ENCODE measurements around the gene EDIL3. TPM values are rescaled to one million over a fixed set of nuclear protein-coding genes. Genes with fewer than 3 reads are reported as not detected.

The EDIL3 gene
- total and polyA plus RNA-seq, 2 of the 13 experiments (the other 11 are each of a cell fraction or from before 2014, with no cell fraction given), result 0.01 TPM; not detected in 1

DNA sequence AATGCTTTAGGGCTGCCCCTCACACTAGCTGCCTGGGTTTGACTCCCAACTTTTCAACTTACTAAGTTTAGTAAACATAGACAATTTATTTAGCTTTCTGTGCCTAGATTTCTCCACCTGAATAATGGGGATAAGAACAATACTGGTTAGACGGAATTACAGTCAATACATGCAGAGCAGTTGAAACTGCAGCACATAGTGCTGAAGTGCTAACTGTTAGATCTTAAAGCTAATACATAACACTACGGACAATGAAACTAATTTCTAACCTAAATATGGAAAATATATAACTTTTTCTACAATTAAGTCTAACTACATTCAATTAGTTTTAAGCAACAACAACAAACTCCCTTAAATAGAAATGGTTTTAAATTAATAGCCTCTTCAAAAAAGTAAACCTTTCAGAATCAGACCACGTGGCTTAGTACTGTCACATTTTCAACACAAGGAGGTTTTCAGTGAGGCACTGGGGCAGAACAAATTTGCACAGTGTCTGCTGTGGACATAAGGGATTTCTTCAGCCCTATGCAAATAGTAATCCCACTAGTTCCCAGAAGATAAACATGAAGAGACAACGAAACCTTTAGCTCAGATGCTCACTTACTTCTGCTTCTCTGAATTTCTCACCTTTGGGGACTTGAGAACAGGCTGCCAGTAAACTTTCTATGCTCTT lies 293.4 kb downstream of the EDIL3 start (continued):
- TF ChIP-seq, protein P1, sequence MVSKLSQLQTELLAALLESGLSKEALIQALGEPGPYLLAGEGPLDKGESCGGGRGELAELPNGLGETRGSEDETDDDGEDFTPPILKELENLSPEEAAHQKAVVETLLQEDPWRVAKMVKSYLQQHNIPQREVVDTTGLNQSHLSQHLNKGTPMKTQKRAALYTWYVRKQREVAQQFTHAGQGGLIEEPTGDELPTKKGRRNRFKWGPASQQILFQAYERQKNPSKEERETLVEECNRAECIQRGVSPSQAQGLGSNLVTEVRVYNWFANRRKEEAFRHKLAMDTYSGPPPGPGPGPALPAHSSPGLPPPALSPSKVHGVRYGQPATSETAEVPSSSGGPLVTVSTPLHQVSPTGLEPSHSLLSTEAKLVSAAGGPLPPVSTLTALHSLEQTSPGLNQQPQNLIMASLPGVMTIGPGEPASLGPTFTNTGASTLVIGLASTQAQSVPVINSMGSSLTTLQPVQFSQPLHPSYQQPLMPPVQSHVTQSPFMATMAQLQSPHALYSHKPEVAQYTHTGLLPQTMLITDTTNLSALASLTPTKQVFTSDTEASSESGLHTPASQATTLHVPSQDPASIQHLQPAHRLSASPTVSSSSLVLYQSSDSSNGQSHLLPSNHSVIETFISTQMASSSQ (IDR thresholded peaks at IDR 0.05; ENCODE audit: low read depth), result peak; percentile 63
- TF ChIP-seq, protein P1 (CRISPR knock-in tag; IDR thresholded peaks at IDR 0.05; ENCODE audit: borderline replicate concordance), result peak; percentile 50; the same call in 1 of the 2 replicates
- TF ChIP-seq ZFY (CRISPR knock-in tag; IDR thresholded peaks at IDR 0.05) (0 out of 2 replicates have a peak, but pooled peaks have one; percentile 12), FOXK2 (IDR thresholded peaks at IDR 0.05) (peak; percentile 75; the same call in 1 of the 2 replicates), DPF2 (CRISPR knock-in tag; IDR thresholded peaks at IDR 0.05; ENCODE audit: borderline replicate concordance, low read depth) (peak; percentile 67; the same call in 1 of the 2 replicates), CREB1 (IDR thresholded peaks at IDR 0.05) (no peak), CREB1 (CRISPR knock-in tag; IDR thresholded peaks at IDR 0.05) (0 out of 2 replicates have a peak, but pooled peaks have one; percentile 25), ZGPAT (CRISPR knock-in tag; IDR thresholded peaks at IDR 0.05) (peak; percentile 85), HNF4A (CRISPR knock-in tag; IDR thresholded peaks at IDR 0.05) (peak; percentile 42; the same call in 1 of the 2 replicates), PITX1 (CRISPR knock-in tag; IDR thresholded peaks at IDR 0.05) (peak; percentile 98), ZBTB26 (CRISPR knock-in tag; IDR thresholded peaks at IDR 0.05; ENCODE audit: borderline replicate concordance) (no peak), ZBTB7B (CRISPR knock-in tag; IDR thresholded peaks at IDR 0.05) (peak; percentile 77; the same call in 1 of the 2 replicates), STAT6 (CRISPR knock-in tag; IDR thresholded peaks at IDR 0.05; ENCODE audit: borderline replicate concordance) (no peak), REPIN1 (CRISPR knock-in tag; IDR thresholded peaks at IDR 0.05; ENCODE audit: borderline replicate concordance, low read depth) (0 out of 2 replicates have a peak, but pooled peaks have one; percentile 37), SRY (CRISPR knock-in tag; IDR thresholded peaks at IDR 0.05) (no peak)

Measured in HepG2 (cell line).